ENCODE data around the gene KCNH3.

KCNH3 gene

DNA sequence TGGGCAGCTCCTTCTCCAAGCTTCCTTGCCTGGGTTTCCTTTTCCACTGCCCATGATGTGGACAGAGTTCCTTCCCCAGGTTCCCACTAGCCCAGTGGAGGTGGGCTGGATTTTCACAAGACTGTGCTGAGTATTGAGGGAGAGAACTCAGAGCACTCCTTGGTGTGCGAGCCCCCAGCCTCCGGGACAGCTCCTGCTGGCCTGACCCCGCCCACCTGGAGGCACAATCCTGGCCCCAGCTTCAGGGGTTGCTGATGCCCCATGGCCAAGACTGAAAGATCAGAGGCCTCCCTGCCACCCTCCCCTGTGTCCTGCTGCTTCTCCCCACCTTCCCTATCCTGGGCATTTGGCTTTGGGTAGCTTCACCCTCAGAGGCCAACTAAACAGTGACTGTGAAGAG lies 7.7 kb downstream of the KCNH3 start:
- DNase-seq = no peak

GRCh38 chr12:49547090-49547690 lies 8.4 kb downstream of the KCNH3 start:
- DNase-seq = no peak

DNA sequence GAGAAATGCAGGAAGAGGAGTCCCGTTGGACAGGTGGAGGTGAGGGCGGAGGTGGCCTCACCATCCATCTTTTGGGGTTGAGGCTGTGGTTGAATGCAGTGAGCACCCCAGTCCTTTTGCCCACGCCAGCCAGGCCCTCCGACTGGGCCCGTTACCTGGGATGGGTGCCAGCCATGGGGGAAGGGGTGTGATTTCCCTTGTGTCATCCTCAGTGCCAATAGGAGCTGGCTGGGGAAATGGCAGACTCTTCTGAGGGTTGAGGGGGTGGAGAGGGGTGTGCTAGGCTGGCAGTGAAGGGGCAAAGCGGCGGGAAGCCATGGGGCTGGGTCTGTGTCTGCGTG lies 9.6 kb downstream of the KCNH3 start:
- no peak for DNase-seq

DNA sequence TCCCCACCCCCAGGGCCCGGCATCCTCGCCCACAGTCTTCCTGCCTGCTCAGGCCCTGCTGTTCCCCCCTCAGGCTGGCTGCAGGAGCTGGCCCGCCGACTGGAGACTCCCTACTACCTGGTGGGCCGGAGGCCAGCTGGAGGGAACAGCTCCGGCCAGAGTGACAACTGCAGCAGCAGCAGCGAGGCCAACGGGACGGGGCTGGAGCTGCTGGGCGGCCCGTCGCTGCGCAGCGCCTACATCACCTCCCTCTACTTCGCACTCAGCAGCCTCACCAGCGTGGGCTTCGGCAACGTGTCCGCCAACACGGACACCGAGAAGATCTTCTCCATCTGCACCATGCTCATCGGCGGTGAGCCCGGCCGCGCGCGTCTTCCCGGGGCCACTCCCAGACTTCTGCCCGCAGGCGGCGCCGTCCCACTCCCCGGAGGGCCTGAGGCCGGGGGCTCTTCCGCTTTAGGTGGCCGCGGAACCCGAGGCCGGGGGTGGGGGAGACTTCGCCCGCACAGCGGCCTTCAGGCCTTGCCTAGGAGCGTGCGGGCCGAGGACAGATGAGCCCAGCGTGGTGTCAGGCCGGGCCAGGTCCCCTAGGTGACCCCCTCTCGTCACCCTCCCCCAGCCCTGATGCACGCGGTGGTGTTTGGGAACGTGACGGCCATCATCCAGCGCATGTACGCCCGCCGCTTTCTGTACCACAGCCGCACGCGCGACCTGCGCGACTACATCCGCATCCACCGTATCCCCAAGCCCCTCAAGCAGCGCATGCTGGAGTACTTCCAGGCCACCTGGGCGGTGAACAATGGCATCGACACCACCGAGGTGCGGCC lies 10.2 kb downstream of the KCNH3 start:
- no peak for DNase-seq

DNA sequence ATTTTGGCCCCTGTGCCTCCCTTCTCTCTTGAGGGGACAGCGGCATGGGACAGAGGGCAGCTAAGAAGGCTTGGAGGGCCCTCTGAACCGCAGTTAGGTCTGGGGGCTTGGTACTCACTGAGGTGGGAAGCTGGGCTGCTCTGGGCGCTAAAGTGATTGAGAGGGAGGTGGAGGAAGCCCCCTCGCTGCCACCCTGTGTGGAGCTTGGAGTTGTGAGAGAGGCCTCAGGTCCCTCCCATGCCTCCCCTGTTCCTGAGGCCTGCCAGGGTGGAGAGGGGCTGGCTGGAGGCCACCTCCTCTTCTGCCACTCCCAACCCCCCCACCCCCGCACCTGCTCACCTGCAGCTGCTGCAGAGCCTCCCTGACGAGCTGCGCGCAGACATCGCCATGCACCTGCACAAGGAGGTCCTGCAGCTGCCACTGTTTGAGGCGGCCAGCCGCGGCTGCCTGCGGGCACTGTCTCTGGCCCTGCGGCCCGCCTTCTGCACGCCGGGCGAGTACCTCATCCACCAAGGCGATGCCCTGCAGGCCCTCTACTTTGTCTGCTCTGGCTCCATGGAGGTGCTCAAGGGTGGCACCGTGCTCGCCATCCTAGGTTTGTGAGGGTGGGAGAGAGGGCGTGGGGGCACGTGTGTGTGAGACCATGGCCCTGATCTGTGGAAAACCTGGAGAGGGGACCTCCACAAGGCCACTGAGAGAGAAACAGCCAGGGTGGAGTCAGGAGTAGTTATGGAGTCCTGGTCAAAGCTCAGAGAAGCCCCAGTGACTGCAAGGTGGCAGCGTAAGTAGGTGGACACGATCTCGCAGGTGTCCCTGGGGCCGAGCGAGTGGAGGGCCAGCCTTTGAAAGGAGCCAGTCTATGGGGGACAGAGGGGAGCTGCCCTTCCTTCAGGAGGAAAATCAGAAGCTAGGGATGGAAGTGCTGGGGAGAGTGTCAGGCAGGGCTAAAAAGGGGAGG lies 11.2 kb downstream of the KCNH3 start:
- DNase-seq = no peak

- no peak for DNase-seq
These were observed 11.9 kb downstream of the KCNH3 start for GRCh38 chr12:49550693-49551252.

- DNase-seq = no peak
These were observed 13.2 kb downstream of the KCNH3 start for GRCh38 chr12:49552014-49552413.

DNA sequence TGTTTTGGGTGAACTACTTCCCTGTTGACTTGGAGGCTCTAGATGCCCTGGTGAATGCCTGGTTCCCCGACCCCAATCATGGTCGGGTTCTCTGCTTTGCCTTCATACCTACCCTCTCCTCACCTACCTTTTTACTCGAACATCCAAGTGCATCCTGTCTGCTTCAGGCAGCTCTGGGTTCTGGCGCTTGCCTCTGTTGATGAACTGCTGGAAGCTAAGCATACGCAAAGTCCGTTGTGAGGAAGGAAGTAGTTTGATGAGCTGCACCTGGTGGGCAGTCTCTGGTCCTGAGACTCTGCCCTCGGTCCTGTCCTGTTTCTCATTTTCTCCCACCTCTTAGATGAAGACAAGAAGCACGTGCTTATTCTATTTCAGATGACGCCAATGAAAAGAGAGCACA lies 13.6 kb downstream of the KCNH3 start:
- no peak for DNase-seq

DNA sequence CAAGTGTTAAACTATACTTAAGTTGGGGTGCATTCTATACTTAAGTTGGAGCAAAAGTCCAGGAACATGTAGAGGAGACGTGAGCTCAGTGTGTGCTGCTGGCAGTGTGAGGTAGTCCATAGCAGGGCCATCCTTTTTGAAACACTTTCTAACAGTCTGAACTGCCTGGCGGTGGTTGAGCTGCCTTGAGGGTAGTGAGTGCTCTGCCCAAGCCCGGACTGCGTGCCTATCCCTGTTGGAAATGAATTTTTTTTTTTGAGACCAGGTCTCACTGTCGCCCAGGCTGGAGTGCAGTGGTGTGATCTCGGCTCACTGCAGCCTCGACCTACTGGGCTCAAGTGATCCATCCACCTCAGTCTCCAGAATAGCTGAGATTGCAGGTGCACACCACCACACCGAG lies 14.1 kb downstream of the KCNH3 start:
- DNase-seq = no peak

DNA sequence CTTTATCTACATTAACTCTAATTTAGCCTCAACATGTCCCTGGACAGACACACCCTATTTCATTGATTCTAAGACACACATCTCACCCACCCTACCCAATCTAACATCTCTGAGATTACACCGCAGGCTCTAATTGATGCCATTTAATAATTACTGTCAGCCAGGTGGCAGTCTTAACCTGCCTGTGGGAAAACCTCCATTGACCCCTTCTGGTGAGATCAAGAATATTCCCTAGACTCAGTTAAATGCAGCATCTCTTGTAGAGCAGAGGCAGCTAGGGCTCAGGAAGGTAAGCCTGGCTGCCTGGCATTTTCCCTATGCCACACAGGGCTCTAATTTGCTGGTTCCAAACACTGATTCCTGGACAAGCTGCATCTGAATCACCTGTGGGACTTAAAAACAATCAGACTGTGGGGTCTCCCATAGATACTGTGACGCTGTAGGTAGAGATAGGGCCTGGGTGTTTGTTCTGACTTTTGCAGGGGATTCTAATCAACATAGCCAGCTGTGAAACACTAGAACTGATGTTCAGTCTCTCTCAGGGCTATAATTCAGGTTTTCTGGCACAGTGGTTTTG lies 14.8 kb downstream of the KCNH3 start:
- DNase-seq = peak; percentile 39 to 54

- DNase-seq = no peak
These were observed 15.4 kb downstream of the KCNH3 start for GRCh38 chr12:49554266-49554665.

- no peak for DNase-seq
These were observed 17.0 kb downstream of the KCNH3 start for GRCh38 chr12:49555631-49556390.

GRCh38 chr12:49556391-49557186 lies 17.8 kb downstream of the KCNH3 start:
- no peak for DNase-seq

GRCh38 chr12:49557187-49557916 lies 18.5 kb downstream of the KCNH3 start:
- DNase-seq = no peak

- DNase-seq = no peak
These were observed 19.0 kb downstream of the KCNH3 start for GRCh38 chr12:49557917-49558215.

- DNase-seq = no peak
These were observed 19.7 kb downstream of the KCNH3 start for GRCh38 chr12:49558526-49558925.

GRCh38 chr12:49559011-49559675 lies 20.3 kb downstream of the KCNH3 start:
- no peak for DNase-seq

- no peak for DNase-seq
These were observed 21.9 kb downstream of the KCNH3 start for GRCh38 chr12:49560695-49561094.

DNA sequence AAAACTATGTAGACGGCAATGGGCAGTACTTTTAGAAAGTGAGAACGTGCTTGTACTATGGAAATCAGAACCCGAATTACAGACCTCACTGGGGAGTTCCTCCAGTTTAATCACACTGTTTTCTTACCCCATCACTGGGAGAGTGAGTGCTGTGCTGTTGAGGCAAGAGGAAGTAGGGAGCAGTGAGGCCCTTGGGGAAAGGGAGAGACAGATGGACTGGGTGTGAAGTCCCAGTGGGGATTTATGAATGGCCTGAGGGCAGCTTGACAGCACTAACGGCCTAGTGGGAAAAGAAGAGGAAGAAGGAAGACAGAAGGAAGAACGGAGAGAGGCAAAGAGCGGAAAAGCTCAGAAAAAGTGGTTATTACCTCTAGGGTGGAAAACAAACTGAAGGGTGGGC lies 23.4 kb downstream of the KCNH3 start:
- no peak for DNase-seq

DNA sequence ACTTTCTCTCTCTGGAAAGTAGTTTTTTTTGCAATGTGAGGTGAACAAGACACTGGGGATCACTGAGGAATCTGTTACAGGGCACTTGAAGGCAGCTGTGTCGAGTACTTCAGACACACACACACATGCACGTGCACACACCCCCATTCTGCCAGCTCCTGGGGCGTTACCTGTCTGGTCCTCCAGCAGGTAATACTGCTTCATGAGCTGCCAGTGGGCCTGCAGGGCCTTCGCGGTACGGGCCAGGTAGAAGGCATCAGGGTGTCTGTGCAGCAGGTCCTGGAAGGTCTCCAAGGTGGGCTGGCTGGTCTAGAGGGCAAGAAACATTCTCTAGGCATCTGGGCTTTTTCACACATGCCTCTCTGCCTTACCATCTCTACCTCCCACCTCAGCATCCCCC lies 24.0 kb downstream of the KCNH3 start:
- no peak for DNase-seq
